ENCODE measurements around the gene MYL9. TPM values are rescaled to one million over a fixed set of nuclear protein-coding genes. Genes with fewer than 3 reads are reported as not detected.

The MYL9 gene
- total and polyA plus RNA-seq, 2 donors (not counting 1 experiment from before 2014, with no cell fraction given): 25.4 to 457 TPM

DNA sequence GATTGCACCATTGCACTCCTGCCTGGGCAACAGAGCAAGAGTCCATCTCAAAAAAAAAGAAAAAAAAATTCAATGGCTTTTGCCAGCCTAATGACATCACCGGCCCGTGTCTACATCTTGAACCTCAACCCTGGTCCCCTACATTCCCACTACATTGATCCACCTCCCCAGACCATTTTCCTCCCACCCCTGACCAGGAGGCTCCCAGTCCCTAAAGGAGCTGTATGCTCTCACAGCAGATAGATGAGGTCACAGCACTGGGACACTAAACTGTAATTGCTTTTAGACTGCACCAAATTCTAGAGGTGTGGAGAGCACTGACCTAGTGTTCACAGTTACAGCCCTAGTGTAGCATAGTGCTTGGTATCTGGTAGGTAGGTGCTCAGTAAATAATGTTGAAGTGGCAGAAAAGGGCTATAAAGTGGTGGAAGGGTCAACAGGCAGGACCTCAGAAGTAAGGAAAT, 42.7 kb downstream of the MYL9 start:
- no peak overlapping the region for H3K9ac ChIP-seq (ENCODE audit: insufficient read depth, low read length)
- peaks cover 2% of the 10 kb centered on the region for H3K4me1 ChIP-seq (ENCODE audit: control insufficient read depth, extremely low read depth, insufficient read depth, low read length)
- H4K20me1 ChIP-seq (ENCODE audit: control insufficient read depth, extremely low read depth, insufficient read depth, low read length): no peaks in the 10 kb centered on the region
- peaks cover 2% of the 10 kb centered on the region for H3K36me3 ChIP-seq (ENCODE audit: control insufficient read depth, insufficient read depth, low read length)
- H3K4me2 ChIP-seq (ENCODE audit: extremely low read depth, insufficient read depth, low read length): no peak overlapping the region
- TF ChIP-seq, protein P1, sequence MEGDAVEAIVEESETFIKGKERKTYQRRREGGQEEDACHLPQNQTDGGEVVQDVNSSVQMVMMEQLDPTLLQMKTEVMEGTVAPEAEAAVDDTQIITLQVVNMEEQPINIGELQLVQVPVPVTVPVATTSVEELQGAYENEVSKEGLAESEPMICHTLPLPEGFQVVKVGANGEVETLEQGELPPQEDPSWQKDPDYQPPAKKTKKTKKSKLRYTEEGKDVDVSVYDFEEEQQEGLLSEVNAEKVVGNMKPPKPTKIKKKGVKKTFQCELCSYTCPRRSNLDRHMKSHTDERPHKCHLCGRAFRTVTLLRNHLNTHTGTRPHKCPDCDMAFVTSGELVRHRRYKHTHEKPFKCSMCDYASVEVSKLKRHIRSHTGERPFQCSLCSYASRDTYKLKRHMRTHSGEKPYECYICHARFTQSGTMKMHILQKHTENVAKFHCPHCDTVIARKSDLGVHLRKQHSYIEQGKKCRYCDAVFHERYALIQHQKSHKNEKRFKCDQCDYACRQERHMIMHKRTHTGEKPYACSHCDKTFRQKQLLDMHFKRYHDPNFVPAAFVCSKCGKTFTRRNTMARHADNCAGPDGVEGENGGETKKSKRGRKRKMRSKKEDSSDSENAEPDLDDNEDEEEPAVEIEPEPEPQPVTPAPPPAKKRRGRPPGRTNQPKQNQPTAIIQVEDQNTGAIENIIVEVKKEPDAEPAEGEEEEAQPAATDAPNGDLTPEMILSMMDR (conservative IDR thresholded peaks at IDR 0.05 in 1 of 2, IDR thresholded peaks at IDR 0.05 in 1 of 2; ENCODE audit: low read depth in 1 of 2, low read length in 2 of 2): no peak
- TF ChIP-seq EZH2 (IDR thresholded peaks at IDR 0.05; ENCODE audit: low read length, missing control alignments): no peak
- no peak overlapping the region for H3K27ac ChIP-seq (ENCODE audit: insufficient read depth, low read length)
- H3K27me3 ChIP-seq (ENCODE audit: control insufficient read depth, insufficient read depth, low read length): no peaks in the 10 kb centered on the region
- no peaks in the 10 kb centered on the region for H3K79me2 ChIP-seq (ENCODE audit: control insufficient read depth, insufficient read depth, low read length)
- H3K4me3 ChIP-seq (replicated peaks in 1 of 4; ENCODE audit: control extremely low read depth in 1 of 4, insufficient read depth in 1 of 4, low read depth in 3 of 4, low read length in 4 of 4): no peak overlapping the region
- H2AFZ ChIP-seq (ENCODE audit: low read length): no peak overlapping the region
- no peaks in the 10 kb centered on the region for H3K9me3 ChIP-seq (ENCODE audit: control insufficient read depth, insufficient read depth, low read depth, low read length)
- DNase-seq (ENCODE audit: low read depth in 2 of 2): no peak

DNA sequence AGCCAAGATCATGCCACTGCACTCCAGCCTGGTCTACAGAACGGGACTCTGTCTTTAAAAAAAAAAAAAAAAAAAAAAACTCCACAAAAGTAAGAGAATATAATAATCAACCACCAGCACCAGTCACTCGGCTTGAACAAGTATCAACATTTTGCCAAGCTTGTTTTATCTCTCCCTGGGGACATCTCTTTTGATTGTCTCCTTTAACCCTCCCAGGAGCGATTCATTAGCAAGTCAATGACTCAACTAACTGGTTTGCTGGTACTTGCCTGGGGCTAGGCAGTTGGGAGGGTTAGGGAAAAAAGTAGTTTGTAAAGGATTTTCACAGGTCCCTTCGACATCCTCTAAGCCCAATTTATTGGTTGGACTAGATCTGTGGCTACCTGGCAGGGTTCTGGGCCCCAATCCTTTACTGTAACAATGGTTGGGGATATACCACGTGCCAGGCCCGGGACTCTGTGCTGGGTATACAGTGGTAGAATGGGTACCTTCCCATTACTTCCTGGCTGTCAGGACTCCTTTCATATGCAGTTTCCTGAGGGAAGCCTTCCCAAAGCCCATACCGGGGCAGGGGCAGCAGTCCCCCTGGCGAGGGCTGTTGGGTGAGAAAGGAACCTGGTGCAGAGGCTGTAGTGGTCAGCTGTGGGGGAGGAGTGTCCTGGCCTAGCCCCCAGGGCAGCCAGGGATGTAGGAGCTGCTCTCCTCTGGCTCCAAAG, 44.2 kb downstream of the MYL9 start:
- Histone ChIP-seq H3K9ac (ENCODE audit: insufficient read depth, low read length) (no peak overlapping the region), H2AFZ (ENCODE audit: low read length) (no peak overlapping the region), H3K4me3 (replicated peaks in 1 of 4; ENCODE audit: control extremely low read depth in 1 of 4, insufficient read depth in 1 of 4, low read depth in 3 of 4, low read length in 4 of 4) (no peak overlapping the region), H3K27ac (ENCODE audit: insufficient read depth, low read length) (no peak overlapping the region), H3K4me1 (ENCODE audit: control insufficient read depth, extremely low read depth, insufficient read depth, low read length) (no peaks in the 10 kb centered on the region), H3K79me2 (ENCODE audit: control insufficient read depth, insufficient read depth, low read length) (no peaks in the 10 kb centered on the region), H3K4me2 (ENCODE audit: extremely low read depth, insufficient read depth, low read length) (no peak overlapping the region), H3K27me3 (ENCODE audit: control insufficient read depth, insufficient read depth, low read length) (no peaks in the 10 kb centered on the region), H3K9me3 (ENCODE audit: control insufficient read depth, insufficient read depth, low read depth, low read length) (no peaks in the 10 kb centered on the region), H3K36me3 (ENCODE audit: control insufficient read depth, insufficient read depth, low read length) (no peaks in the 10 kb centered on the region), H4K20me1 (ENCODE audit: control insufficient read depth, extremely low read depth, insufficient read depth, low read length) (no peaks in the 10 kb centered on the region)
- peak in 1 of 2 donors; percentile 8 for DNase-seq (ENCODE audit: low read depth in 2 of 2)
- TF ChIP-seq, protein P1 (conservative IDR thresholded peaks at IDR 0.05 in 1 of 2, IDR thresholded peaks at IDR 0.05 in 1 of 2; ENCODE audit: low read depth in 1 of 2, low read length in 2 of 2): no peak
- TF ChIP-seq EZH2 (IDR thresholded peaks at IDR 0.05; ENCODE audit: low read length, missing control alignments): no peak

DNA sequence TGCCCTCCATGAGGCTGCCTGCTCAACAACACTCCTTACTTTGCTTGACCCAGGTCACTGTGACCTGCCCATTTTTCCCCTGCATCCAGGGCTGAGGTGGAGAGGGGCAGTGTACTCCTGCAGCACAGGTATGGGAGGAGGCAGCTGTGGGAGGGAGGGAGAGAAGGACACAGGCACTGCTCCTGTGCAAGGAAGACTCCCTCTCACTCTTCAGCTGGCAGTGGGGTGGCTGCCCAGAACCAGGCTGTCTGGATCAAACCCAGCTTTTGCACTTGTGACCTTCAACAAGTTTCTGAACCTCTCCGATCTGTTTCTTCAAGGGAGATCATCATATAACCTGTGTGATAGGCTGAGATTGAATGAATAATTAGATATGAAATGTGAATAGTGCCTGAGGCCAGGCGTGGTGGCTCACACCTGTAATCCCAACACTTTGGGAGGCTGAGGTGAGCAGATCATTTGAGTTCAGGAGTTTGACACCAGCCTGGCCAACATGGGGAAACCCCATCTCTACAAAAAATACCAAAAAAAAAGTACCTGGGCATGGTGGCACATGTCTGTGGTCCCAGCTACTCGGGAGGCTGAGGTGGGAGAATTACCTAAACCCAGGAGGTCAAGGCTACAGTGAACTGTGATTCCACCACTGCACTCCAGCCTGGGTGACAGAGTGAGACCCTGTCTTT, 46.2 kb downstream of the MYL9 start:
- DNase-seq (ENCODE audit: low read depth in 2 of 2): no peak
- Histone ChIP-seq H3K4me2 (ENCODE audit: extremely low read depth, insufficient read depth, low read length) (no peak overlapping the region), H4K20me1 (ENCODE audit: control insufficient read depth, extremely low read depth, insufficient read depth, low read length) (no peaks in the 10 kb centered on the region), H3K27ac (ENCODE audit: insufficient read depth, low read length) (no peak overlapping the region), H3K79me2 (ENCODE audit: control insufficient read depth, insufficient read depth, low read length) (no peaks in the 10 kb centered on the region), H3K9ac (ENCODE audit: insufficient read depth, low read length) (no peak overlapping the region), H2AFZ (ENCODE audit: low read length) (no peak overlapping the region), H3K4me3 (replicated peaks in 1 of 4; ENCODE audit: control extremely low read depth in 1 of 4, insufficient read depth in 1 of 4, low read depth in 3 of 4, low read length in 4 of 4) (no peak overlapping the region), H3K36me3 (ENCODE audit: control insufficient read depth, insufficient read depth, low read length) (no peaks in the 10 kb centered on the region), H3K27me3 (ENCODE audit: control insufficient read depth, insufficient read depth, low read length) (no peaks in the 10 kb centered on the region), H3K9me3 (ENCODE audit: control insufficient read depth, insufficient read depth, low read depth, low read length) (no peaks in the 10 kb centered on the region), H3K4me1 (ENCODE audit: control insufficient read depth, extremely low read depth, insufficient read depth, low read length) (no peaks in the 10 kb centered on the region)
- TF ChIP-seq, protein P1 (conservative IDR thresholded peaks at IDR 0.05 in 1 of 2, IDR thresholded peaks at IDR 0.05 in 1 of 2; ENCODE audit: low read depth in 1 of 2, low read length in 2 of 2): no peak
- TF ChIP-seq EZH2 (IDR thresholded peaks at IDR 0.05; ENCODE audit: low read length, missing control alignments): no peak

Data from fibroblast of lung (primary cell).